GM19328 (cell line): ENCODE results near the gene HSDL1.

Experiments used
- ATAC-seq: cut with Tn5 transposase; IDR thresholded peaks from one replicate; pipeline ENCODE4 v1.9.1; 2021; ENCODE audit warnings: mild to moderate bottlenecking, moderate library complexity; ENCODE audit not compliant: unreplicated experiment

HSDL1 gene

DNA sequence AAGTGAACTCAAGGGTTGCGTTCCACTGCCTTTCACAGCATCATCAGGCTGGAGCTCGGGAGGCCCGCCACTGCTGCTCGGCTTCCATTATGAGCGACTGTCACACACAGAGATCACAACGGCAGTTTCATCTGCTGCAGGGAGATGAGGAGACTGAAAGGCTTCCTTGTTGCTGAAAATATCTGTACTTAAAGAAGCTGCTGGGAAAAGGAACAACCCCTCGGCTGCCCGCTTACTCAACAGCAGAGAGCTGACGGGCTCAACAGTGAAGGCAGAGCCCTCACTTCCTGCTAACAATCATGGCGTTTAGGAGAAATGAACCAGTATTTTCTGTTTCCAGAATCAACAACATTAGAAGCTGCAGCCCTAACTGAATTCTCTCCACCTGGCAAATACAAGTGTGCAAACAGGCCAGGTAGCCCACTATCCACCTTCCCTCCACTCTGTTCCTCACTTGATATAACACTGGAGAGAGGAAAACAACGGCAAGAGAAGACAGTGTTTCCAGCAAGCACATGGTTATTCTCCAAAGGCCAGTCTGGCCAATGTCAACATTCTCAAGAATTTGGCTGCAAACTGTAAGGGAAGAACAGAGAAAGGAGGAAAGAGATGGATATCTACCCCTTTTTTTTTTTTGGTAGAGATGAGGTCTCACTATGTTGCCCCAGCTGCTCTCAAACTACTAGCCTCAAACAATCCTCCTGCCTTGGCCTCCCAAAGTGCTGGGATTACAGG is 62.0 kb downstream of the HSDL1 start:
- no peak for ATAC-seq

DNA sequence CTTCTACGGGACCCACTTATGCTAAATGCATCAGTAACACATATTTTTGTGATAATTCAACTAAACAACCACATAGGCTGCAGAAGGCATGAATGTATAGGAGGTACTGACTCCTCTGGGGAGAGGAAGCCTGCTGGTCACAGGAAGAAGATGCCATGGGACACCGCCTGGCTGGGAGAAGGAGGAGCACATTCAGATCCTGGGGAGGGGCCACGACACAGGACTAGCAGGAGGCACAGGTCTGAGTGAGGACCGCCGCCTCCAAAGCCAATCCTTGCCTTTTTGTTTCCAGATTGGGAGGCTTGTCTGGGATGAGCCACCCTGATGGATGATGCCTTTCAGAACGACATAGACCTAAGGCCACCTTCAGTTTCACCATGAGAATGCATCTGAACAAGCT is 62.9 kb downstream of the HSDL1 start:
- no peak for ATAC-seq

DNA sequence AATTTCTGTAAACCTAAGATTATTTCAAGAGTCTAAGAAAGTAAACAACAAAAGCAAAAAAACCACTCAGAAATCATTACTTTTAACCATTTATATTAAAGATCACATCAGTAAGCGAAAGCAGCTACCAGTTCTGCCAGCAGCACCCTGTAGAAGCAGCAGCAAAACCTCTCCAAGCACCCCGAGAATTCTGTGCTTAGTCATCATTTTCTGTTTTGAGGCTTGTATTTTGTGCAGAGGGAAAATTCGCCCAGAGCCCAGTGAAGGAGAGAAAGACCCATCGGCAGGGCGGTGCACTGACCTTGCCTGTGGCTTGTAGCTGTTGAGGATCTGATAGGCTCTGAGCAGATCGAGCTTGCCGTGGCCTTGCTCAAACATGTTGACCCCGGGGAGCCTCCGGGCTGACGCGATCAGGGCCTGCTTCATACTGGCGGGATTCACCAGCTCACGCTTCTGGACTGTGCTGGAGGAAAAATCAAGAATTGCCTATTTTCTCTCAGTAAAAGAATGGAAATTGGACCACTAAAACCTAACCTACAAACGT is 63.5 kb downstream of the HSDL1 start:
- no peak for ATAC-seq

DNA sequence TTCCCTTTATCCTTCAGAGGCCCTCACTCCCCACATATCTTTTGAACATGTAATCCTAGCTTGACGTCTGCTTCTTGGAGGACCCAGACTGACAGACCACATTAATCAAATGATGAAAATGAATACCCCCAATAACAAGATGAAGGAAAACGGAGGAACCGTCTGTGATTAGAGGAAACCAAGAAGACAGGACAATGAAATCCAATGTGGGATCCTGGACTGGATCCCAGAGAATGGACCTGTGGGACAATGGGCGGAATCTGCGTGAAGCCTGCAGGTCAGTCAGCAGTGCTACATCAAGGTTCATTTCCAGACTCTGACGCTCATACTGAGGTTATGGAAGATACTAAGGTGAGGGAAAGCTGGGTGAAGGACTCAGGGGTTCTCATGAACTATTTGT is 64.2 kb downstream of the HSDL1 start:
- no peak for ATAC-seq

DNA sequence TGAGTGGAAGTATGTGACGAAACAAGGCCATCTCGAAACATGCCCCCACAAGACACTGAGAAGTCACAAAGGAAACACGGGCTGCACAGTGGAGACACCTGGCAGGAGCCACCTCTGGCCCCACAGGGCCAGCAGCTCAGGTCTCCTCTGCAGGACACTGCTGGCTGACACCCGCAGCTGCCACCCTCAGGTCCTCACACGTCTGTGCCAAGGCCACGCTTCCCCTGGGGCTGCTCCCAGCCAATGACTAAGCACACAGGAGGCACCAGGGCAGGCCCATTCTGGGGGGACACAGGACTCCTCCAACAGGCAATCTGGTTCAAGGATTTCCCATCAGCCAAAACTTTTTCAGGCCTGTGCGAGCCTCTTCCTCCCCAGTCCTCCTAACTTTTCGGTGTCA is 64.6 kb downstream of the HSDL1 start:
- no peak for ATAC-seq

DNA sequence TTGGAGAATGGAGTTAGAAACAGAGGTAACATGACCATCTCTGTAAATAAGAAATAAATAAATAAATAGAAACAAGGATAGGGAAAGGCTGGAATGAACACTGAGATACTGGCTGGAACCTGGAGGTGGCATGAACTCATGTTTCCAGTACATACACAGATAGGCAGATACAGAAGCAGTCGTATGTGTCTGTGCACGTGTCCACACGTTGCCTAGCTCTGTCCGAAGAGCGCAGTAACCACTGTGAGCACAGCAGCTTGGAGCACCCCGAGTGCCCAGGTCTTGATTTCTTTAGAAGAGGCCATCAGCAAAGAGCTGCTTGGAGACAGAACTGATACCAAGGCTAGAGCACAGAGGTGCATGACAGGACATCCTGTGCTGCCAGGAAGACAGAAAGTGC is 65.3 kb downstream of the HSDL1 start:
- no peak for ATAC-seq

DNA sequence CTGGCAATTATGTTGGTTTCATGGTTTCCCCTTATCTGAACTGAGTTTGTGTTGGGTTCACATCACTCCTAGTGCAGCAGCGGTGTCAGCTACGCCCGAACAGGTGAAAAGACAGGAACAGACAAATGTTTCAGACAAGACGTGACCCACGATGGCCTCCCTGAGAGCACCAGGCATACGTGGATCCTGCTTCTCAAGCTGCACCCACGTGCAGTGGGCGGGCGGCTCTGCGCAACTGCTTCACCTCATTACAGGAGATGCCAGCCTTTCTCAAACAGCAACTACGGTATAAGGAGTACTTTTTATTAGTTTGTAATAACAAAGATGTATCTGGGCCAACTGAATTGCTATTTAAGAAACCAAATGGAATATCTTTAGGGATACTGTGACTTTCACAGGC is 69.6 kb downstream of the HSDL1 start:
- no peak for ATAC-seq

DNA sequence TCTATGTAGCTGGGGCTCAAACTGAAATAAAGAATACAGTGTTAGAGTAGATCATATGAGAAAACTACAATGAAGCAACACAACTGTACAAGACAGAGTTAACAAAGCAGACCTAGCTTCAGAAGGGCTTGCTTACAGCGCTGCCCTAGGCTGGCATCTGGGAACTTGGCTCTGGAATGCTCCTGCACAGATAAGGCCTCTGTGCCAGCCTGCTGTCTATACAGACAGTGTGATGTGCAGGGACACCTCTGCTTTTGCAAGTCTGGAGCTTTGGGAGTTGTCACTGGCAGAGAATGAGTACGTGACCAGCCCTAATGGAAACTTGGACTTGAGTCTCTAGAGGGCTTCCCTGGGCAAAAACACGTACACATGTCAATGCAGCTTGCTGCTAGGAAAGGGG is 70.3 kb downstream of the HSDL1 start:
- no peak for ATAC-seq
